Motor neuron (in vitro differentiated cells): ENCODE data around the gene FOXI1. TPM values are rescaled to one million over a fixed set of nuclear protein-coding genes. Genes with fewer than 3 reads are reported as not detected.
A peak's percentile ranks its signal among the peaks of the same experiment; 100 is the strongest.

ENCODE experiments used
- ATAC-seq, 8 experiments: fragments of 200-7000 bp; cut with Tn5 transposase; replicated peaks in 6 of 8; 2 replicates each; pipeline ENCODE4 v1.8.0; 2021; ENCODE audit warnings: mild to moderate bottlenecking in 8 of 8, moderate library complexity in 8 of 8
- H3K27ac ChIP-seq, 2 donors: fragments of 250-450 bp; sonication (Bioruptor Pico); 2 replicates each; pipeline ENCODE4 v1.9.0; 2021; ENCODE audit warnings: antibody characterized with exemption in 2 of 2, mild to moderate bottlenecking in 2 of 2, moderate library complexity in 1 of 2
- H3K4me1 ChIP-seq, 2 donors: fragments of 250-450 bp; sonication (Bioruptor Pico); replicated peaks in 1 of 2; 2 replicates each; pipeline ENCODE4 v1.6.1; 2021; ENCODE audit warnings: antibody characterized with exemption in 2 of 2, mild to moderate bottlenecking in 2 of 2, moderate library complexity in 1 of 2
- H3K4me3 ChIP-seq, 5 donors: fragments of 250-450 bp; sonication (Bioruptor Pico); 2 replicates each; pipeline ENCODE4 v1.9.0; 2021; ENCODE audit warnings: antibody characterized with exemption in 5 of 5, mild to moderate bottlenecking in 5 of 5, moderate library complexity in 4 of 5
- WGBS, 10 experiments: fragments of 450-650 bp; shearing (Covaris generic); methylation state at CpG; one replicate each; pipeline ENCODE4 v1.0.0; 2022; 5-methylcytosine and 5-hydroxymethylcytosine counted together
- in situ Hi-C, 9 experiments: fragments of 400-800 bp; cut with MboI; loops; one replicate each; pipeline ENCODE4 v1.15.0; 2021; ENCODE audit warnings: low sequenced_read_pairs in 9 of 9, low pct_unique_long_range_greater_than_20kb in 2 of 9; ENCODE audit not compliant: unreplicated experiment in 9 of 9
- total RNA-seq, 8 experiments: library from RNA; unstranded; fragments of 300-600 nt; gene quantifications; 2 replicates each; pipeline versions ENCODE4 v1.2.3 to v1.2.4, GENCODE V29; 2022

The FOXI1 gene
- total RNA-seq, 8 experiments from 2014 or later = 0.08 to 0.57 (median 0.24) TPM; not detected in 2

DNA sequence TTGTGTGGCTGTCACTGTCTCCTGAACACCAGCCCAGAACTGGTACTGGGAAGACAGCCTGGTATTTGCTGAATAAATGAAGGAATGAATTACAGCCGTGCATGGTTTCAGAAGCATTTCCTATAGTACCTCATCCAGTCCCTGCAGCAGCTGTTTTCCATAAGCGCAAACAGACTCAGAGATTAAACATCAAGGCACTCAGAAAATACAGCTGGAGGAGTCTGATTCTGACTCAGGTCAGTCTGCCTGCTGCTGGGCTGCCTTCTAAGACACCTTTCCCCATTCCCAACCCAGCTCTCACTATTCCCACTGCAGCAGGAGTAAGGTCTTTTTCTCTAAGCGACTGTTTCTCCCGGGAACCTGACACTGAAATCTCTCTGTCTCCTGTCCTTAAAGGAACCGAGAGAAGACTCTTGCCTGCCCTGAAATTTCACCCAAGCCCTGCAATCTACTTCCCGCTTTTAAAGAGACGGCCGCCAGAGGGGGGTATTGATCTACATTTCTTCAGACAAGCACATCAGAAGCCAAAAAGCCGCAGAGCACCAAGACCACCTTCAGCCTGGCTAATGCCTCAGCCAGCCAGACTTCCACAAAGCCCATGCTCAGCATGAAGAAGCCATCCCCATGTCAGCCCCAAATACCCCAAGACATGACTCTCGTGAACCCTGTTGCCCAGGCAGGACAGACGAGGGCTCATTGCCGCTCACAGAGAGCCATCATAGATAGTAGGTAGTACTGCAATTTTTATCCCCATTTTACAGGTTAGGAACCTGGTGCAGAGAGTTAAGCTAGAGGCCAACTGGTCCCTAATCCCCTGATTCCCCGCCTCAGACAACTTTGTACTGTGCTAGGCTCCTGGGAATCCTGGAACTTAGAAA is 5.4 kb upstream of the FOXI1 start:
- Histone ChIP-seq H3K4me1 (peaks cover 0 to under 1% of the 10 kb centered on the region in 2 donors), H3K27ac (no peak overlapping the region), H3K4me3 (no peak overlapping the region)
- in situ Hi-C loops = loop anchor here in 3 of 9 experiments (10.0 to 25.0 kb wide), 4 partner anchors 94 to 512 kb away; no protein-coding TSS in a partner anchor
- peak; percentile 67 to 89 (median 72) for ATAC-seq
- WGBS, 10 experiments = 0 to 100% (median 18%) methylated on average over 2 to 11 of the region's 13 CpGs

DNA sequence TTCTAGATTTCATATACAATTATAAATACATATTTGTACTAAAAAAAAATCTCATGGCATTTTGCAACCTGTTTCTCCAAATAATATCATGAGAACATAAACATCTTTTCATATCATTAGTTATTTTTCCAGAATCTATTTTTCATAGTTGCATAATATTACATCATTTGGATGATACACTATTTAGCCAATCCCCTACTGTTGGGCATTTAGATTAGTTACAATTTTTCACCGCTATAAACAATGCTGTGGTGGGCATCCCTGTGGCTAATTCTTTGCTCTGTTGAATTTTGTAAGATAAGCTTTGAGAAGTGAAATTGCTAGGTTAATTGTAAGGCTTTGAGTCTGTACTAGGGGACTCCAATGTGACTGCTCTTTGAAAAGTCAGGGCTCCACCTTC is 2.2 kb upstream of the FOXI1 start:
- WGBS, 10 experiments = 83 to 100% (median 100%) methylated on average over 1 of the region's 1 CpG; no CpG with 5 or more reads in 2 of the 10 experiments
- ATAC-seq = no peak
- Histone ChIP-seq H3K4me3 (no peak overlapping the region), H3K4me1 (peaks cover 2 to 3% of the 10 kb centered on the region in 2 donors), H3K27ac (no peak overlapping the region)
- in situ Hi-C loops = loop anchor here in 3 of 9 experiments (10.0 to 25.0 kb wide), 4 partner anchors 91 to 509 kb away; no protein-coding TSS in a partner anchor

DNA sequence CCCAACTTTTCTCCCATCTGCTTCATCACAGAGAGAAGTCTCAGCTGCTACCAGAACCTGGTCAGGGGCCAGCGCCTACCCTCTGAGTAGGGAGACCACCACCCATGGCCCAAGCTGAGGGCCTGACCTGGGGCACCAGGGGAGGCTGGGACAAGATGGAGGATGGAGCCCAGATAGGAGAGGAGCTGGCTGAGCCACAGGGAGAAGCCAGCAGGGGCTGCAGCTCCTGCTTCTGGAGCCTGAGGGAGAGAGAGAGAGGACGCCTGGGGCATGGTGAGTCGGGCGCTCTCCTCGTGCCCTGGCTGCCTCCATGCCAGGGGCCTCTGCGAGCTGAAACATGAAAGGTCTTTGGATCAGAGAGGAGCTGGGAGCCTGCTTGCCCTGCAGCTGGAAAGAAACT is 1.4 kb upstream of the FOXI1 start:
- H3K4me1 ChIP-seq = peaks cover 2 to 3% of the 10 kb centered on the region in 2 donors
- H3K27ac ChIP-seq = no peak overlapping the region
- H3K4me3 ChIP-seq = no peak overlapping the region
- in situ Hi-C loops = loop anchor here in 3 of 9 experiments (10.0 to 25.0 kb wide), 4 partner anchors 91 to 508 kb away; no protein-coding TSS in a partner anchor
- no peak for ATAC-seq
- WGBS, 10 experiments = 40 to 100% (median 60%) methylated on average over 1 to 3 of the region's 6 CpGs; no CpG with 5 or more reads in 7 of the 10 experiments

DNA sequence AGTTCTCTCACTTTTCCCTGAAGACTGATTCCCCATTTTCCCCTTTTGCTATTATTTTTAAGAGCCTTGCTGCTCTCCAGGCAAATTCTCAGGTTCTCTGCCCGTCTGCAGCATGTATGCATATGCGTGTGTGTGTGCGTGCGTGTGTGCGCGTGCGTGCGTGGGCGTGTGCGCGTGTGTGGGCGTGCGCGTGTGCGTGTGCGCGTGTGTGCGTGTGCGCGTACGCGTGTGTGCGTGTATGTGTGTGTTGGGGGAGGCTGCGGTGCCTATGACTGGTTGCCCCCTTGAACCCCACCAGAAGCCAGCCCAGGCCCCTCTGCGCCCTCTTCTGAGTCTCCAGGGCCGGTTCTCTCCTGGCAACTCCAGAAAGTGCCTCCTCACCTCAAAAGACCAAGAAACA is 987 bp upstream of the FOXI1 start:
- Histone ChIP-seq H3K4me3 (no peak overlapping the region), H3K4me1 (peaks cover 2 to 3% of the 10 kb centered on the region in 2 donors), H3K27ac (no peak overlapping the region)
- ATAC-seq = no peak
- WGBS, 10 experiments = 81 to 96% (median 93%) methylated on average over 16 to 19 of the region's 26 CpGs; no CpG with 5 or more reads in 7 of the 10 experiments
- in situ Hi-C loops = loop anchor here in 3 of 9 experiments (10.0 to 25.0 kb wide), 4 partner anchors 90 to 508 kb away; no protein-coding TSS in a partner anchor

DNA sequence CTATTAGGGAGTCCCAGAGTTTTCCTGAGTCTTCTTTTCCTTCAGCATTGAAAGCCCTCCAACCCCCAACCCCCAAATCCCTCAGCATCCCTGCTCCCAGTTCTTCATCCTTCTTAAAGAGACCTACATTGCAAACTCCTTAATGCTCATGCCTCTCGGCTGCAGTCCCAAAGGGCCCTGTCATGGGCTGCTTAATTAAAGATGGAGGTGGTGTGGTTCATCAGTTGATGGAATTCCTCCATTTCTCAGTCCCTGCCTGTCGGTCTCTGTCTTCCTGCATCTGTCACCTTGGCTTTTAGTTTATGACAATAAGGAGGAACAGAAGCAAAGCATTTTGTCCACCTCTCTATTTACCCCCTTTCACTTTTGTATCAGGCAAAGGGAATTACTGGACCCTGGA is 2.0 kb downstream of the FOXI1 start:
- Histone ChIP-seq H3K27ac (no peak overlapping the region), H3K4me3 (no peak overlapping the region), H3K4me1 (peaks cover 2 to 3% of the 10 kb centered on the region in 2 donors)
- no peak for ATAC-seq
- whole genome bisulfite sequencing, 10 experiments = 0 to 100% (median 75%) methylated on average over 1 to 2 of the region's 2 CpGs; no CpG with 5 or more reads in 3 of the 10 experiments
- in situ Hi-C loops = loop anchor here in 3 of 9 experiments (10.0 to 25.0 kb wide), 4 partner anchors 87 to 505 kb away; no protein-coding TSS in a partner anchor

DNA sequence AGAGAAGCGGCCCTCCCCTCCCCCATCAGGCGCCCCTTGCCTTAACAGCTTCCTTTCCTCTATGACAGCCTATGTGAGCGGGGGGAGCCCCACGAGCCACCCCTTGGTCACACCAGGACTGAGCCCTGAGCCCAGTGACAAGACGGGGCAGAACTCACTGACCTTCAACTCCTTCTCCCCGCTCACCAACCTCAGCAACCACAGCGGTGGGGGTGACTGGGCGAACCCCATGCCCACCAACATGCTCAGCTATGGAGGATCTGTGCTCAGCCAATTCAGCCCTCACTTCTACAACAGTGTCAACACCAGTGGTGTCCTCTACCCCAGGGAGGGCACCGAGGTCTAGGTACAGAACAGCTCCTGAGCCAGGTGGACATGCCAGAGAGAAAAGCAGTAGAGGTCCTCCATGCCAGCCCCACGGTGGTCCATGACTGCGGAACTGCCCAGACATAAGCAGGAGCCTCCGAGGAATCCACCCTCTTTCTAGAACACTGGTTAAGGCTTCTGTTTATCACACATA is 2.6 kb downstream of the FOXI1 start:
- H3K27ac ChIP-seq = no peak overlapping the region
- no peak overlapping the region for H3K4me3 ChIP-seq
- H3K4me1 ChIP-seq = peaks cover 2 to 3% of the 10 kb centered on the region in 2 donors
- in situ Hi-C loops = loop anchor here in 3 of 9 experiments (10.0 to 25.0 kb wide), 4 partner anchors 86 to 504 kb away; no protein-coding TSS in a partner anchor
- WGBS, 10 experiments = 60 to 100% (median 93%) methylated on average over 1 to 3 of the region's 12 CpGs; no CpG with 5 or more reads in 5 of the 10 experiments
- no peak for ATAC-seq

DNA sequence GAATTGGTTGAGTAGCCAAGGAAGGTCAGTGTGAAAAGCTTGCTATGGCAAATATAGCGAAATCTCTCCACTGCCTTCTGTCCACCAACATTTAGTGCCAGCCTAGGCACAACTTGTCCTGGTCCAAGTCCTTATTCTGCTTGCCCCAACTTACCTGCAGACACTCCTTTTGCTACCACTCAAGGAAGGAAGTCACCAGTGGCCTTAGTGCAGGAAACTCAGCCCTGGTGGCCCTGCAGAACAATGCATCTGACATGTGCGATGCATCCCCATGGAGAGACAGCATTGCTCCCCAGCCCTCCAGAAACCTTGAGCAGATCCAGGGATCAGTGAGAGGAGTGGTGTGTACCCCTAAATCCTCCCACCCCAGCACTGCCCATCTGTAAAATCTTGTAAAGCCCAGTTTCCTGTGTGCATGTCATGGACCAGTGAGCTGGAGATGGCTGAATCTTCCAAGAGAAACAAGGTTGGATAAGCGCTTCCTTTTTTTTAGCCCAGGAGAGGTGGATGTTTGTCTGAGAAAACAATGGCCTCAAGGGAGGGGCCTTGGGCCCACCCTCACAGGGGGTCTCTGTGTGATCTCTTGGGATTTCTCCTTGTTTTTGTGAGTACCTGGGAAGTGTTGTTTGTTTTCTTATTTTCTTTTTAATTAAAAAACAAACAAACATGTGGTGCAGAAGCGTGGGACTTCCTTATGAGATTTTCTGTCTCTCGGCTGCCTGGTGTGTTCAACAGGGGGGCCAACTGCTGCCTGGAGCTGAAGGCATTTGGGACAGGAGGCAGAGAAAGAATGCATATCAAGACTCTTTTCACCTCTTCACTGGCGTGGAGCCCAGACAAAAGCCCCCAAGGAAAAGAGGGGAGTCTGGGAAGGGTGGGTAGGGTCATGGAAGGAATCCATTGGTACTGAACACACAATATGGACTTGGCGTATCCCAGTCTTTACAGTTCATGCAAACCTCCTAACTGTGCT is 3.6 kb downstream of the FOXI1 start:
- ATAC-seq = no peak
- Histone ChIP-seq H3K4me3 (no peak overlapping the region), H3K27ac (no peak overlapping the region), H3K4me1 (peaks cover 2 to 3% of the 10 kb centered on the region in 2 donors)
- in situ Hi-C loops = loop anchor here in 3 of 9 experiments (10.0 to 25.0 kb wide), 4 partner anchors 85 to 503 kb away; no protein-coding TSS in a partner anchor
- WGBS, 10 experiments = 14 to 100% (median 71%) methylated on average over 1 to 5 of the region's 7 CpGs; no CpG with 5 or more reads in 1 of the 10 experiments

DNA sequence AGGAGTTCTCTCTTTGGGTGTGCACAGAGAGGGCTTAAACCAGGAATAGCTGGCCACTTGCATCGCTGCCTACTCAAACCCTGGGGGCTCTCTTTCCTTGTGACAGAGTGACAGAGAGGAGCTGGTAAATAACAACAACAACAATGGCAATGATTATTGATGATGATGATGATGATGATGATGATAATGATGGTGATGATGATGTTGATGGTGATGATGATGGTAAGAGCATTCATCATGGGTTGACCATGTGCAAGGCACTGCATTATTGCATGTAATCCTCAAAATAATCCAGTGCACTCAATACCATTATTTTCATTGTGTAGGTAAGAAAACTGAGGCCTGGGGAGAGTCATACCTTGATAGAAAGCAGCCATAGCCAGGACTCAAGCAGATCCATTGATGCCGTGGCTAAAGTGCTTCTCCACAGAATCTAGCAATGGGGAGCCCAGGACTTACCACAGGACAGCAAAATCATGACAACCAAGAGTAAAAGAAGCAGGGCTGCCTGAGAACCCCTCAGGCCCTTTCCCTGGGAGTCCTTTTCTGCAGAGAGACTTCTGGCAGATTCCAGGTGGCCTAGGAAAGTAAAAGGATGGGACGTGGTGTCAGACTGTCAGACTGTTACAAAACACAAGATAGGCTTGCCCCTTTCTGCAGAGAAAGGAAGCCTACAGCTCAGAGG is 4.8 kb downstream of the FOXI1 start:
- in situ Hi-C loops = loop anchor here in 2 of 9 experiments (25.0 kb wide), 3 partner anchors 102 to 502 kb away; no protein-coding TSS in a partner anchor
- Histone ChIP-seq H3K4me1 (peaks cover under 1% of the 10 kb centered on the region in 2 donors), H3K4me3 (no peak overlapping the region), H3K27ac (no peak overlapping the region)
- 20 to 100% (median 43%) methylated on average over 1 to 3 of the region's 3 CpGs; no CpG with 5 or more reads in 2 of the 10 experiments for WGBS, 10 experiments
- no peak for ATAC-seq

DNA sequence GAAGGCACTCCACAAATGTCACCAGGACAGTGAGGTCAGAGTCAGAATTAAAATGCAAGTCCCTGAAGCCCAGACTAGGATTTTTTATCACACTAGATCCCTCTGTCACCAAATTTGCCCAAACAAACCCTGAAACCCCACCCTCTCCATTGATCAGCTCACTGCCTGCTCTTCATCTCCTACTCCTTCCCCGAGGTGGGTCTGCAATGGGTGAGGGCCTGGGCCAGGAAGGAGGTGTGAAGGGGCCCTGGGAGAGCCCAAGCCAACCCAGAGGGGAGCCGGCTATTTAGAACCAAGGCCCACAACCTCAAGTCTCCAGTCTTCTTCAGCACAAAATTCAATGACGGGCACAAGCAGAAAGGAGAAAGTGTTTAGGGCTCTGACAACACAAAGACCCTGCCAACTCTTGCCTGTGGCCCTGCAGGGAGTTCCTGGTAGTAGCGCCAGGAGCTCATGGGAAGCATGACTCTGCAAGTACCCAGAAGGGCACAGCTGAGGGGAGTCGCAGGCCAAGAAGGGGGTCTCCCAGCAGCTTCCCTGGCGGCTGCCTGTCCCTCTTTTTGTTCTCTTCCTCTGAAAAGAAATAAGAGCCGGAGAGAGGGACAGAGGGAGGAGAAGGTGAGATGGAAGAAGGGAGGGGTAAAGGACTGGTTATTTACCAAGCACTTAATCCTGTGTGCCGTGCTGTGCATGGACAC is 5.5 kb downstream of the FOXI1 start:
- 36 to 100% (median 60%) methylated on average over 1 to 6 of the region's 8 CpGs; no CpG with 5 or more reads in 3 of the 10 experiments for WGBS, 10 experiments
- ATAC-seq = no peak
- in situ Hi-C loops = loop anchor here in 2 of 9 experiments (25.0 kb wide), 3 partner anchors 101 to 501 kb away; no protein-coding TSS in a partner anchor
- H3K4me1 ChIP-seq = no peaks in the 10 kb centered on the region
- H3K27ac ChIP-seq = no peak overlapping the region
- H3K4me3 ChIP-seq = no peak overlapping the region

DNA sequence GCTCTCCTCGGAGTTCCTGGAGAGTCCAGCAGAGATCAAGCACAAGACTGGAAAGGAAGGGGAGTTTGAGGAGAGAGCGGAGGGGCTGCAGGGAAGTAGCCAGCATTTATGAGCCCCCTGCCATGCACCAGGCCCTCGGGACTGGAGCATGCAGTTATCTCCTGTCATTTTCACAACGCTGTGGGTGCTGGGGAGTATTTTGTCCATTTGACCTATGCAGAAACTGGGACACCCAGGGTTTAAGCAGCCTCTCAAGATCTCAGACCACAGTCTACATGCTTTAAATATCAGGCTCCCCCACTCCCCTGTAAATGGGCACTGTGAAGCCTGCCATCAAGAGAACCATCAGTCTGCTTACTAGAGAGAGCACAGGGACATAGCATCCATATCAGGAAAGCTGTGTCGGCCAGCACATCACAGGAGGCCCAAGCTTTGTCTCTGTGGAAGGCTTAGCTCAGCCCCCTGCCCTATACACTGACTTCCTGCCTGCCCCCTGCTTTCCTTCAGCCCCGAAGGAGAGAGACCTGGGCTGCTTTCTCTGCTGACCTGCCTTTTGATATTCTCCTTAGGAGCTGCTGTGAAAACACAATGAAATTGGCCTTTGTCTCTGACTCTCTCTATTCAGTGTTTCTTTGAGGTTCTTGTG is 7.3 kb downstream of the FOXI1 start:
- peak in 1 of 8 experiments; percentile 15 for ATAC-seq
- no peak overlapping the region for H3K4me3 ChIP-seq
- H3K27ac ChIP-seq = peak overlapping the region in 1 of 2 donors; percentile 34
- WGBS, 10 experiments = 0 to 80% (median 43%) methylated on average over 1 to 2 of the region's 6 CpGs; no CpG with 5 or more reads in 1 of the 10 experiments
- no peaks in the 10 kb centered on the region for H3K4me1 ChIP-seq
- in situ Hi-C loops = loop anchor here in 2 of 9 experiments (25.0 kb wide), 3 partner anchors 99 to 499 kb away; no protein-coding TSS in a partner anchor

DNA sequence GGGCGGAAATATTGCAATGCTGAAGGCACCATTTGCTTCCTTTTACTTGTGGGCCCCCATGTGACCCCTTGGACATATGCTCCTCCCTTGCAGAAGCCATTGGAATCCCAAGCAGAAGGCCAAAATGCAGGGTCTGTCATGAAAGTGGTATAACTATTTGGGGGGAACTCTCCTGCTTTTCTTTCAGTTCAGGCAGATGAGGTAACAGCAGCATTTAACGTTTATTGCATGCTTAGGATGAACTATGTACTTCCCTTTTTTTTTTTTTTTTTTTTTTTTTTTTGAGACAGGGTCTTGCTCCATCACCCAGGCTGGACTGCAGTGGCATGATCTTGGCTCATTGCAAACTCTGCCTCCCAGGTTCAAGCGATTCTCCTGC is 7.8 kb downstream of the FOXI1 start:
- no peak for ATAC-seq
- Histone ChIP-seq H3K4me1 (no peaks in the 10 kb centered on the region), H3K4me3 (no peak overlapping the region), H3K27ac (no peak overlapping the region)
- in situ Hi-C loops = loop anchor here in 2 of 9 experiments (25.0 kb wide), 3 partner anchors 99 to 499 kb away; no protein-coding TSS in a partner anchor
- 39 to 100% (median 71%) methylated on average over 1 to 3 of the region's 3 CpGs for WGBS, 10 experiments
